H1 (cell line): Measurements from ENCODE around the gene EZH2.

Experiments used
- ASH2L ChIP-seq: fragments of 200-600, 300-600 bp; sonication (generic); IDR thresholded peaks from one replicate; pipeline ENCODE4 v1.7.1; 2017; ENCODE audit warnings: low read length
- CTBP2 ChIP-seq: IDR thresholded peaks from 2 replicates; pipeline ENCODE4 v1.7.0; 2011; ENCODE audit warnings: borderline replicate concordance, mild to moderate bottlenecking, moderate library complexity, mixed read lengths, low read length; ENCODE audit not compliant: insufficient read depth, insufficient read length
- POLR2A ChIP-seq, 2 experiments: IDR thresholded peaks; 1 replicate in 1 of 2; 2 replicates in 1 of 2; pipeline ENCODE4 v1.6.1; 2011; ENCODE audit warnings: low read depth in 2 of 2, low read length in 2 of 2, mild to moderate bottlenecking in 2 of 2; ENCODE audit errors: control extremely low read depth in 1 of 2
- RFX5 ChIP-seq: IDR thresholded peaks from 2 replicates; pipeline ENCODE4 v1.6.1; 2011; ENCODE audit warnings: low read depth, low read length, improper control_type of control experiment, borderline replicate concordance
- SIRT6 ChIP-seq: IDR thresholded peaks from one replicate; pipeline ENCODE4 v1.7.1; 2012; ENCODE audit warnings: low read length, inconsistent platforms
- SP1 ChIP-seq: IDR thresholded peaks from 2 replicates; pipeline ENCODE4 v1.6.1; 2011; ENCODE audit warnings: low read depth, low read length
- TAF1 ChIP-seq: IDR thresholded peaks from 2 replicates; pipeline ENCODE4 v1.6.1; 2011; ENCODE audit warnings: mild to moderate bottlenecking, low read depth, low read length
- TF ChIP-seq, protein P1 (sequence below), 3 experiments: IDR thresholded peaks; 1 replicate in 2 of 3; 2 replicates in 1 of 3; pipeline versions ENCODE4 v1.5.1 to v1.6.1; 2011; ENCODE audit warnings: low read length in 3 of 3, mild to moderate bottlenecking in 3 of 3, inconsistent platforms in 2 of 3, low read depth in 1 of 3, moderate library complexity in 1 of 3; ENCODE audit not compliant: insufficient read depth in 1 of 3; ENCODE audit errors: control extremely low read depth in 1 of 3
- TF ChIP-seq, protein P2 (sequence below): IDR thresholded peaks from 2 replicates; pipeline ENCODE4 v1.6.1; 2012; ENCODE audit warnings: low read length, inconsistent platforms
- TF ChIP-seq, protein P3 (sequence below): fragments of 300-600 bp; sonication (generic); IDR thresholded peaks from 2 replicates; pipeline ENCODE4 v1.7.1; 2012; ENCODE audit warnings: low read length, moderate library complexity, mild to moderate bottlenecking, inconsistent platforms; ENCODE audit not compliant: insufficient replicate concordance

DNA sequence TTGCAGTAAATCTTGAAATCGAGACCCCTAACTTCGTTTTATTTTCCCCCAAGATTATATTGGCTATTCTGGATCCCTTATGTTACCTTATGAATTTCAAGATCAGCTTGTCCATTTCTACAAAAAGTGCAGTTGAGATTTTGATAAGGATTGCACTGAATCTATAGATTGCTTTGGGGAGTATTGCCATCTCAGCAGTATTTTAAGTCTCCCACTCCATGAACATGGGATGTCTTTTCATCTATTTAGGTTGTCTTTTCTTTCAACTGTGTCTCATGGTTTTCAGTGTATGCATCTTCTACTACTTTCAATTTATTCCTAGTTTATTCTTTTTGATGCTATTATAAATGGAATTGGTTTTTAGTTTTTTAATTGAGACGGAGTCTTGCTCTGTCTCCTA lies 89.6 kb downstream of the EZH2 start:
- TF ChIP-seq, protein P1, sequence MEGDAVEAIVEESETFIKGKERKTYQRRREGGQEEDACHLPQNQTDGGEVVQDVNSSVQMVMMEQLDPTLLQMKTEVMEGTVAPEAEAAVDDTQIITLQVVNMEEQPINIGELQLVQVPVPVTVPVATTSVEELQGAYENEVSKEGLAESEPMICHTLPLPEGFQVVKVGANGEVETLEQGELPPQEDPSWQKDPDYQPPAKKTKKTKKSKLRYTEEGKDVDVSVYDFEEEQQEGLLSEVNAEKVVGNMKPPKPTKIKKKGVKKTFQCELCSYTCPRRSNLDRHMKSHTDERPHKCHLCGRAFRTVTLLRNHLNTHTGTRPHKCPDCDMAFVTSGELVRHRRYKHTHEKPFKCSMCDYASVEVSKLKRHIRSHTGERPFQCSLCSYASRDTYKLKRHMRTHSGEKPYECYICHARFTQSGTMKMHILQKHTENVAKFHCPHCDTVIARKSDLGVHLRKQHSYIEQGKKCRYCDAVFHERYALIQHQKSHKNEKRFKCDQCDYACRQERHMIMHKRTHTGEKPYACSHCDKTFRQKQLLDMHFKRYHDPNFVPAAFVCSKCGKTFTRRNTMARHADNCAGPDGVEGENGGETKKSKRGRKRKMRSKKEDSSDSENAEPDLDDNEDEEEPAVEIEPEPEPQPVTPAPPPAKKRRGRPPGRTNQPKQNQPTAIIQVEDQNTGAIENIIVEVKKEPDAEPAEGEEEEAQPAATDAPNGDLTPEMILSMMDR (IDR thresholded peaks at IDR 0.05; ENCODE audit: control extremely low read depth in 1 of 3, insufficient read depth in 1 of 3, low read depth in 1 of 3, low read length in 3 of 3): no peak
- TF ChIP-seq ASH2L: no peak
- TF ChIP-seq POLR2A (IDR thresholded peaks at IDR 0.05; ENCODE audit: control extremely low read depth in 1 of 2, low read depth in 2 of 2, low read length in 2 of 2): no peak
- TF ChIP-seq TAF1: no peak
- TF ChIP-seq SP1: no peak
- TF ChIP-seq, protein P2, sequence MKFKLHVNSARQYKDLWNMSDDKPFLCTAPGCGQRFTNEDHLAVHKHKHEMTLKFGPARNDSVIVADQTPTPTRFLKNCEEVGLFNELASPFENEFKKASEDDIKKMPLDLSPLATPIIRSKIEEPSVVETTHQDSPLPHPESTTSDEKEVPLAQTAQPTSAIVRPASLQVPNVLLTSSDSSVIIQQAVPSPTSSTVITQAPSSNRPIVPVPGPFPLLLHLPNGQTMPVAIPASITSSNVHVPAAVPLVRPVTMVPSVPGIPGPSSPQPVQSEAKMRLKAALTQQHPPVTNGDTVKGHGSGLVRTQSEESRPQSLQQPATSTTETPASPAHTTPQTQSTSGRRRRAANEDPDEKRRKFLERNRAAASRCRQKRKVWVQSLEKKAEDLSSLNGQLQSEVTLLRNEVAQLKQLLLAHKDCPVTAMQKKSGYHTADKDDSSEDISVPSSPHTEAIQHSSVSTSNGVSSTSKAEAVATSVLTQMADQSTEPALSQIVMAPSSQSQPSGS: no peak
- no peak for TF ChIP-seq CTBP2
- TF ChIP-seq RFX5: no peak
- no peak for TF ChIP-seq SIRT6
- TF ChIP-seq, protein P3, sequence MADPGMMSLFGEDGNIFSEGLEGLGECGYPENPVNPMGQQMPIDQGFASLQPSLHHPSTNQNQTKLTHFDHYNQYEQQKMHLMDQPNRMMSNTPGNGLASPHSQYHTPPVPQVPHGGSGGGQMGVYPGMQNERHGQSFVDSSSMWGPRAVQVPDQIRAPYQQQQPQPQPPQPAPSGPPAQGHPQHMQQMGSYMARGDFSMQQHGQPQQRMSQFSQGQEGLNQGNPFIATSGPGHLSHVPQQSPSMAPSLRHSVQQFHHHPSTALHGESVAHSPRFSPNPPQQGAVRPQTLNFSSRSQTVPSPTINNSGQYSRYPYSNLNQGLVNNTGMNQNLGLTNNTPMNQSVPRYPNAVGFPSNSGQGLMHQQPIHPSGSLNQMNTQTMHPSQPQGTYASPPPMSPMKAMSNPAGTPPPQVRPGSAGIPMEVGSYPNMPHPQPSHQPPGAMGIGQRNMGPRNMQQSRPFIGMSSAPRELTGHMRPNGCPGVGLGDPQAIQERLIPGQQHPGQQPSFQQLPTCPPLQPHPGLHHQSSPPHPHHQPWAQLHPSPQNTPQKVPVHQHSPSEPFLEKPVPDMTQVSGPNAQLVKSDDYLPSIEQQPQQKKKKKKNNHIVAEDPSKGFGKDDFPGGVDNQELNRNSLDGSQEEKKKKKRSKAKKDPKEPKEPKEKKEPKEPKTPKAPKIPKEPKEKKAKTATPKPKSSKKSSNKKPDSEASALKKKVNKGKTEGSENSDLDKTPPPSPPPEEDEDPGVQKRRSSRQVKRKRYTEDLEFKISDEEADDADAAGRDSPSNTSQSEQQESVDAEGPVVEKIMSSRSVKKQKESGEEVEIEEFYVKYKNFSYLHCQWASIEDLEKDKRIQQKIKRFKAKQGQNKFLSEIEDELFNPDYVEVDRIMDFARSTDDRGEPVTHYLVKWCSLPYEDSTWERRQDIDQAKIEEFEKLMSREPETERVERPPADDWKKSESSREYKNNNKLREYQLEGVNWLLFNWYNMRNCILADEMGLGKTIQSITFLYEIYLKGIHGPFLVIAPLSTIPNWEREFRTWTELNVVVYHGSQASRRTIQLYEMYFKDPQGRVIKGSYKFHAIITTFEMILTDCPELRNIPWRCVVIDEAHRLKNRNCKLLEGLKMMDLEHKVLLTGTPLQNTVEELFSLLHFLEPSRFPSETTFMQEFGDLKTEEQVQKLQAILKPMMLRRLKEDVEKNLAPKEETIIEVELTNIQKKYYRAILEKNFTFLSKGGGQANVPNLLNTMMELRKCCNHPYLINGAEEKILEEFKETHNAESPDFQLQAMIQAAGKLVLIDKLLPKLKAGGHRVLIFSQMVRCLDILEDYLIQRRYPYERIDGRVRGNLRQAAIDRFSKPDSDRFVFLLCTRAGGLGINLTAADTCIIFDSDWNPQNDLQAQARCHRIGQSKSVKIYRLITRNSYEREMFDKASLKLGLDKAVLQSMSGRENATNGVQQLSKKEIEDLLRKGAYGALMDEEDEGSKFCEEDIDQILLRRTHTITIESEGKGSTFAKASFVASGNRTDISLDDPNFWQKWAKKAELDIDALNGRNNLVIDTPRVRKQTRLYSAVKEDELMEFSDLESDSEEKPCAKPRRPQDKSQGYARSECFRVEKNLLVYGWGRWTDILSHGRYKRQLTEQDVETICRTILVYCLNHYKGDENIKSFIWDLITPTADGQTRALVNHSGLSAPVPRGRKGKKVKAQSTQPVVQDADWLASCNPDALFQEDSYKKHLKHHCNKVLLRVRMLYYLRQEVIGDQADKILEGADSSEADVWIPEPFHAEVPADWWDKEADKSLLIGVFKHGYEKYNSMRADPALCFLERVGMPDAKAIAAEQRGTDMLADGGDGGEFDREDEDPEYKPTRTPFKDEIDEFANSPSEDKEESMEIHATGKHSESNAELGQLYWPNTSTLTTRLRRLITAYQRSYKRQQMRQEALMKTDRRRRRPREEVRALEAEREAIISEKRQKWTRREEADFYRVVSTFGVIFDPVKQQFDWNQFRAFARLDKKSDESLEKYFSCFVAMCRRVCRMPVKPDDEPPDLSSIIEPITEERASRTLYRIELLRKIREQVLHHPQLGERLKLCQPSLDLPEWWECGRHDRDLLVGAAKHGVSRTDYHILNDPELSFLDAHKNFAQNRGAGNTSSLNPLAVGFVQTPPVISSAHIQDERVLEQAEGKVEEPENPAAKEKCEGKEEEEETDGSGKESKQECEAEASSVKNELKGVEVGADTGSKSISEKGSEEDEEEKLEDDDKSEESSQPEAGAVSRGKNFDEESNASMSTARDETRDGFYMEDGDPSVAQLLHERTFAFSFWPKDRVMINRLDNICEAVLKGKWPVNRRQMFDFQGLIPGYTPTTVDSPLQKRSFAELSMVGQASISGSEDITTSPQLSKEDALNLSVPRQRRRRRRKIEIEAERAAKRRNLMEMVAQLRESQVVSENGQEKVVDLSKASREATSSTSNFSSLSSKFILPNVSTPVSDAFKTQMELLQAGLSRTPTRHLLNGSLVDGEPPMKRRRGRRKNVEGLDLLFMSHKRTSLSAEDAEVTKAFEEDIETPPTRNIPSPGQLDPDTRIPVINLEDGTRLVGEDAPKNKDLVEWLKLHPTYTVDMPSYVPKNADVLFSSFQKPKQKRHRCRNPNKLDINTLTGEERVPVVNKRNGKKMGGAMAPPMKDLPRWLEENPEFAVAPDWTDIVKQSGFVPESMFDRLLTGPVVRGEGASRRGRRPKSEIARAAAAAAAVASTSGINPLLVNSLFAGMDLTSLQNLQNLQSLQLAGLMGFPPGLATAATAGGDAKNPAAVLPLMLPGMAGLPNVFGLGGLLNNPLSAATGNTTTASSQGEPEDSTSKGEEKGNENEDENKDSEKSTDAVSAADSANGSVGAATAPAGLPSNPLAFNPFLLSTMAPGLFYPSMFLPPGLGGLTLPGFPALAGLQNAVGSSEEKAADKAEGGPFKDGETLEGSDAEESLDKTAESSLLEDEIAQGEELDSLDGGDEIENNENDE: no peak
